HG03521 (cell line): ENCODE measurements around the gene NUP210.

ENCODE experiments used
- ATAC-seq: cut with Tn5 transposase; IDR thresholded peaks from one replicate; pipeline ENCODE4 v1.9.1; 2021; ENCODE audit warnings: mild to moderate bottlenecking, moderate library complexity; ENCODE audit not compliant: unreplicated experiment

Gene NUP210

DNA sequence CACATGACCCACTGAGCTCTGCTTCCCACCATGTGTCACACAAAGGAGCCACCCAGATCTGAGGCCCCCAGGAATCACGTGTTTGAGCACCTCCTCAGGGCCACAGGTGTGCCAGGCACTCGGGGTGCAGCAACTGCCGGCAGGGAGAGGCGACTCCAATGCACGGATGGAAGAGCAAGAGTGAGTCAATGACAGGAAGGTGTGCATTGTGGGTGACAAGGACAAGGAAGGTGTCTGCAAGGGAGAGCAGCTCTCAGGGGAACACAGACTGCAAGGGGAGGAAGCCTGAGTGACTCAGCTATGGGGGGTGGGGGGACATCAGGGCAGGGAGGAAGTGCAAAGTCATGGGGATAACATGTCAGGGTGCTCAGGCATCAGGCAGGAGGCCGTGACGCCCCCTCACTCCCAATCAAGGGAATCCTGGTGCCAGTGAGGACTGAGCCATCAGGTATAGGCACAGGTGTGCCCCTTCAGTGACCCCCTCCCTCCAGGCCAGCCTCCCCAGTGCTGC is 67.4 kb downstream of the NUP210 start:
- ATAC-seq = no peak

DNA sequence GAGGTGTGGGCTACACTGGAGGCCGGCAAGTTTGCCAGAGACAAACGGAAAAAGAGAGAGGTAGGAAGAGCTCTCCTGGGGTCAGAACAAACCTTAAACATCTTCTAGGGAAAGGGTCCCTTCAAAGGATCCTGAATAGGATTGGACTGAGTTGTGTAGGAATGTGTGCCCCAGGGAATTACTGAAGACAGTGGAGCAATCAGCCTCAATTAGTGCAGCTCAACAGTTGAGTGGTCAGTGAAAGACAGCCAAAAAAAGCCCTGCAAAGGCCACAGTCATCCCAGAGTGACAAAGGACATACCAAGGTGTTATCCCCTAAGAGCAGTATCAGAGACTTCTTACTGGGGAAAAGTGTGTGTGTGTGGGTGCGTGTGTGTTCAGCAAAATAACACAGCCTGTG is 70.3 kb downstream of the NUP210 start:
- no peak for ATAC-seq

DNA sequence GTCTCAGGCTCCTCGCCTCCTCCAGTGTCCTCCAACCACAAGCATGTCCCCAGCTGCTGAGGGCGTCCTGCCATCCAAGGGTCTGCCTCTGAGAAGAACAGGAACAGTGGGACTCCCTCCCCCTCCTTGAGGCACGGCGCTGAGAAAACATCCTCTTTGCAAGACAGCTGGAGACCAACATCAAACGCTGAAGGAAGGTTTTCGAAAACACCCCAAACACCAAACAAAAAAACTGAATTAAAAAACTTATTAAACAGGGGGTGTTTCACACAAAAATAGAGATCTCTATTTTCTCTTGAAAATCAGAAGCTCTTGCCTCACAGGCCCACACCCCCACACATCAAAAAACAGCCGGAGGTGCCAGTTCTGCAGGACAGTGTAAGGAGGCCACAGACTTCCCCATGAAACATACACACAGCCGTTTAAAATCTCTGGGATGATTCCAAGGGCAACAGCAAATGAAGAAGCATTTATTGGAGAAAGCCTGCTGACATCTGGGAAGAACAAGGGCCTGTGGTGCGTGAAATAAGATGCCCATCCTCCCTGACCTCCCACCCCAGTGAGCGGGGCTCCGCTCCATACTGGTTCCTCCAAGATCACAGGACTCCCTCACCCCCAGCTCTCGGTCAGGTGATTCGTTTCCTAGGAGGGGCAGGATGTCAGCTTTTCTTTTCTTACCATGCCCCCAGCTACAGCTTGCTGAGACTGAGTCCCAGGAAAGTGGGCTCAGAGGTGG is 71.3 kb downstream of the NUP210 start:
- no peak for ATAC-seq

DNA sequence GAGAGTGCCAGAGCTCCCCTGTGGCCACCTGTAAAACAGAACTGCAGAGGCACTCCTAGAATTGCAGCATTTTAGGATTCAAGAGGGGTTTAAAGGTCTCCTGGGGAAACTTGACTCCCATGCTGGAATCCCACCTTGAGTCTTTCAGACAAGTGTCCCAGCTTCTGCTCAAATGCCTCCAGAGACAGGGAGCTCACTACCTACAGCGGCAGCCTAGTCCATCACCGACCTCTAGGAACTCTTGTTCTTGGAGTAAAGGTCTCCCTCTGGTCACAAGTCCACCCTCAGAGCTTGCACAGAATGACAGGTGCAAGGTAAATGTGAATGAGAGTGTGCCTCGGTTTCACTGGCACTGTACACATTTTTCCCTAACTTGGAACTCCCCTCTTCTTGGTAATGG is 72.0 kb downstream of the NUP210 start:
- no peak for ATAC-seq

DNA sequence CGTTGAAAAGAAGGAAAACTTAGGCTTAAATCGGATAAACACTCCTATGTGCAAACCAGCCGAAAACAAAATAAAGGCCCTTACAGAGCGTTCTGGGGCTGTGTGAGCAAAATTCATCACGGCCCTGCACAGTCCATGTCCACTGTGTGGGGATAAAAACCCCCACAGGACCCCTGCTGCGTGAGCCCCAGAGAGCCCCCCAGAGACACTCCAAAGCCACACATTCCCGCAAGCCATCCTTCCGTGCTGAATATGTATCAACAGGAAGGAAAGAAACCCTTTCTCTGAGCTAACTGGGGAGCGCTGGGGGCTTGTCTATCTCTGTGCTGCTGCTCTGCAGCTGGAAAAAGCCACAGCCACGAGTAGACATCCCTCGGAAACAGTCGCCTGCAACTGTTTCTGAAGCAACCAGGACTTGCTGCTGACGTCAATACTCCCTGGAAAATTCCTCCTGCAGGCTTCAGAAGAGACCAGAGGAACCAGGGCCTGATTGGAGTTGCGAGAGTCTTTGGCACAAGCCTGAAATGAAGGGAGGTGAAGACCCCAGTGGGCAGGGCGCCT is 72.7 kb downstream of the NUP210 start:
- no peak for ATAC-seq

DNA sequence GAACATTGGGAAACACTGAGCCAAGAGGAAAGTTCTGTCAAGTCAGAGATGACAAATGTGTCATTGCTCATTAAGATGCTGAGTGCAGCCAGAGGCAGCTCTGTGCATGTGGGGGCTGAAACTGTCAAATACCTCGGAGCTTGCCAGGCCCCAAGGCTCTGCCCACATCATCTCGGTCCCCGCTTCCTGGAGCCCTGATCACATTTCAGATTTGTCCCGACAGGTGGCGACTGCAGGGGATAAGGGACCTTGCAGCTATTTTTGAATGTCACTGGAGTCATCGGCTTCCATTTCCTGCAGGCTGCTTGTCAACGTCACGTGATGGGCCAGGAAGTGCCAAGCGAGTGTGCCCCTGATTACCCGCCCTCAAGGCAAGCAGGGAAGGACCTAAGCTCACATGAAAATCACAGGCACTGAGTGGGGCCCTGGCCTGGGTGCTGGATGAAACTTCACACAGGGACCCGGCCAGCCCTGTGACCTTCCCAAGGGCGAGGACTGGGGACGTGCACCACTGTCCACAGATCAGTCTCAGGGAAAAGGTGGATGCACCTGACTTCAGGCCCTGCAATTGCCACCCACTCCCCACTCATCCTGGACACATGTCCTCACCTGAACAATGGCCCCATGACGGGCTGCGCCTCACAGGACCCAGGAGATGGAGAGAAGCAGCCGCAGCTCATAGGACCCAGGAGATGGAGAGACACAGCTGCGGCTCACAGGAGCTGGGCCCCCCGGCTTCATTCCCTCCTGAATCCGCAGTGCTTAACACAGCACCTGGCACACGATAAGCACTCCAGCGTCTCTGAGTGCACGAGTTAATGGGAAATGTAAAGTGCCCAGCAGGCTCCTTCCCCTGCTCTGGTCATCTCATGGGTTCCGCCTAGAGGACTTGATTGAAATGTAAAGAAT is 73.4 kb downstream of the NUP210 start:
- ATAC-seq = no peak

DNA sequence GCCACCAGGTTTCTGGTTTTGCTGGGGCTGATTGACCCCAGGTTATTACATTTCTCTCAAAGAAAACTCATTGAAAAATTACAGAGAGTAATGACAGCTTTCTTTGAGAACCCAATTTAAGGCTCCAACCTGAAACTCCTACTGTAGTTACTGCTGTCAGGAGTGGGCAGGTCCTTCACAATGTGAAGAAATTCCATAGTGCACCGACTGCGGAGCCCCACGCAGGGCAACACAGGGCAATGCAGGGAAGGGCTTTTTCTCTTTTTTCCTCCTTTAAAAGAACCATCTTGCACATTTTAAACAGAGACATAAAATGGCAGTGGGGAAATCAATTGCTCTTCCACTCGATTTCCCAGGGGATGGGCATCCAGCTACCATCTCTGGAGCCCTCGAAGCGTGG is 74.3 kb downstream of the NUP210 start:
- ATAC-seq = no peak

DNA sequence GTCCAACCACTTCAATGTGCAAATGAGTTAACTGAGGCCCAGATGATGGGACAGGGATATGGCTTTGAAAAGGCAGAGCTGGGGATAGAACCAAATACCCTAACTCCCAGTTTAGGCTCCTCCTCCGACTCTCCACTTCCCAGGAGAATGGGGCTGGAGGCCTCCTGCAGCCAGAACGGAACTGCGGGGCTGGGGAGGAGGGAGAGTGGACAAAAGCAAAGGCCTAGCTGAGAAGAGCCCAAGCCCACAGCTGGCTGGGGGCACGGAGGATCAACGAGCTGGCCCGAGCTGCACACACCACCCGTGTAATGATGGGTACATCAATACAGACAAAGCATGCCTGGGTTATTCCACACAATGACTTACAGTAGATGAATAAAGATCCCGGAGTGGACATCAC is 74.8 kb downstream of the NUP210 start:
- no peak for ATAC-seq

DNA sequence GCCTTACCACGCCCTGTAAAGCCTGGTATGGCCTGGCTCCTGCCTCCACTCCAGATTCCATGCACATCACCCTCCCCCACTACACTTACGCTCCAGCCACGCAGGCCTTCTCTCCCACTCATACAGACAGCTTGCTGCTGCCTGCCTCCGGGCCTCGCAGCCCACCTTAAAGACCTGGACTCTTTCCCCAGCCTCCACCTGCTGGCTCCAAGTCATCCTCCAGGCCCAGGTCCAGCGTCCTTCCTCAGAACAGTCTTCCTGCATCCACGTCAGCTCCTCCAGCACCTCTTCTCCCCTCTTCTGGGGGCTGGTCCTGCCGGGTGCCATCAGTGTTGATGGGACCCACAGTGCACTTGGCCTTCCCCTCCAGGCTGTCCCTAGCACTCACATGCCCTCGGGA is 75.5 kb downstream of the NUP210 start:
- no peak for ATAC-seq

DNA sequence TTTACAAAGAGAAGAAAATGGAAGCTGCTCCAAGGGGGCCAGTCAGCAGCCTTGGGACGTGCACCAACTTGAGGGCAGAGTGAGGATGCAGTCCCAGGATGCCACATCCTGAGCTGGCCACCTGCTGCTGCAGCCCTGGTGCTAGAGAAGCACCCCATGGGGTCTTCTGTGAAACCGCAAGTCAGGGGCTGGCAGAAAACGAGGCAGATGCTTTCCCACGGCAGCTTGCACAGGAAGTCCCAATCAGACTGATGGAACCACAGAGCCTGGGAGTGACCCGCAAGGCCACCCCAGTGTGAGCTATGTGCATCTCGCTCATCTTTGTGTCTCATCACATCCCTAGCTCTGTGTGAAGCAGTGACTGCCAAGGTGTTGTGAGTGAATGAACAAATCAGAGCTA is 76.5 kb downstream of the NUP210 start:
- ATAC-seq = no peak

DNA sequence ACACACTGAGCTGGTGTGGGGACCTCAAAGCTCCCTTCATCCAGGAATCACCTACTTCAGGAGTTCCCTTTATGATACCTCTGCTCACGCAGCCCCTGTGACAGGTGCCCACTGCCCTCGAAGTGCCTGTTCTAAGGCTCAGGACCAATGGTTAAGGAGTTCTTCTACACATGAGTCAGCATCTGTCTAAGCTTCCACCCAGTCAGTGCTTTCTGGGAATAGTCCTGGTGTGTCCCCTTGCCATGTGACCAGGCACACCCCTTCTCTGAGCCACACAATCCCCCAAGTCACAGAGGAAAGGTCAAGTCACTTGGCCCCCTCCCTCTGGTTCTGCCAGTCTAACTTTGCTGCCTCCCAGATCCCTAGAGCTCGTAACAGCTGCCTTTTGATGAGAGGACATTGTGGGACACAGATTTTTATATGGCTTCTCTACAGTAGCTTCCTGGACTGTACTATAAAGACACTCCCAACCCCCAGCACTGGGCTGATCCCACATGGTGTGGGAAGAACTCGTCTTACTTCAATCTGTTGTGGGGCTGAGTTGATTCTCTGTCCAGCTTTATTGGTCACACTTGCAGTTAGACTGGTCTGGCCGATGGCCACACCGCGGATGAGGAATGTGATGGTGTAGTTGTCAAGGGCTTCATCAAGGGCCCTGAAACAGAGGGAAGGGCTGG is 78.8 kb downstream of the NUP210 start:
- no peak for ATAC-seq

DNA sequence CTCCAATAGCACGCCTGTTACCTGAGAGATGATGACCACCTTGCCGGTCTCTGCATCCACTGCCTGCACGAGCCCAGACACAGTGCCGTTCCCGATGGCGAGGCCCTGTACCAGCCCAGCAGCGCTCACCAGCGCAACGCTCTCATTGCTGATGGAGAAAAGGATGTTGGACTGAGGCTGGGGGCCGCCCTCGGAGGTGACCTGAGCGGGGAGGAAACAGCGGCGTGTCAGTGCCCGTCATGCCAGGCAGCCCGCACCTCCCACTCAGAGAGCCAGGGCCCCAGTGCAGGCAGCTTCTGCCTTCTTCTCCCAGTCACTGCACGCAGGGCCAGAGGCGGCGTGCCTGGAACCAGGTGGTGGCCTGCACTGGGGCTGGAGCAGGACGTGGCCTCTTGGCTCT is 80.3 kb downstream of the NUP210 start:
- no peak for ATAC-seq

DNA sequence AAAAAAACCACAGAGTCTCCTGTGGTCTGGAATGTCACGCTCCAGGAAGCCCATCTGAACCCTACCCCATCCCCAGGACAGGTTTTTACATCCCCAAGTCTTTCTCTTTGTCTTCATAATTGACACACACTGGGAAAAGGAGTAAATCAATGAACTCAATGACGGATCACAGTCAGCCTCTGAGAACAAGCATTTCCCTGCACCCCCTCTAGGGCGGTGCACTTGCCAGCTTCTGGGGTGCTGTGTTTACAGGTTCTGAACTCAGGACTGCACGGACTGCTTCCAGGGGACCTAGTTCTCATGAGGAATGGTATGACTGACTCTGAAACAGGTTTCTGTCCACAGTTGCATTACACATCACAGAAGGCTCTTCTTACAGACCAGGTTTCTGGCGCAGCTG is 81.1 kb downstream of the NUP210 start:
- no peak for ATAC-seq

DNA sequence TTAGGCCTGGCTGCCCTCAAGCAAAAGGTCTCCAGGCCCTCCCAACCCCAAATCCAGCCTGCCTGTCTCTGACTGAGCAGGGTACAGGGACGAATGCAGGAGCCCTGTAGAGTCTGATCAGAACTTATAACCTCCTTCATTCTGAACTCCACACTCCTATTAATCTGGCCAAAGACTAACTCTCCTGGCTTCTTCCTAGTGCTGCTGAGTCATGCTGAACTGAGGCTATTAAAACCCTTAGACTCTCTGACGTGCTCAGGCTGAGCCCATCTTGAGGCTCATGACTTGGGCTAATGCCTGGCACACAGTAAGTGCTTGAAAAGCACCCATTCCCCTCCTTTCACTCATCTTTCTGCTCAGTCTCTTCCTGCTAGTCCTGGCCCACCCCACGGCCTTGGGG is 81.9 kb downstream of the NUP210 start:
- no peak for ATAC-seq

DNA sequence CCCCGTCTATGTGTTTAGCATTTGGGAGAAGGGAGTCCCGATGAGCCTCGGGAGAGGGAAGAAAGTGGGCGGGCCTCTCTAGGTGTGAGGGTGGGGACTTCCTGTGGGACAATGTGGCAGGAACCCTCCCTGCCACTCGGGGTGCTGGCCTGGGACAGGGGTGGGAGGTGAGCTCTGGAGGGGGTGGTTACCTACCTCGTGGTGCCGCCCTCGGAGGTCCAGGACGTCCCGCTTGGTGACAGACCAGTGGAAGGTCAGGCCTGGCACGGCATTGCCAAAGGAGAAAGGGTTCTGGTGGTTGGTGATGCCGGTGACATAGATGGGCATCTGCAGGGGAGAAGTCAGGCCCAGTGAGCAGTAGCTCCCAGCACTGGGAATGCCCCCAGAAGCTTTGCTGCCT is 83.5 kb downstream of the NUP210 start:
- no peak for ATAC-seq

DNA sequence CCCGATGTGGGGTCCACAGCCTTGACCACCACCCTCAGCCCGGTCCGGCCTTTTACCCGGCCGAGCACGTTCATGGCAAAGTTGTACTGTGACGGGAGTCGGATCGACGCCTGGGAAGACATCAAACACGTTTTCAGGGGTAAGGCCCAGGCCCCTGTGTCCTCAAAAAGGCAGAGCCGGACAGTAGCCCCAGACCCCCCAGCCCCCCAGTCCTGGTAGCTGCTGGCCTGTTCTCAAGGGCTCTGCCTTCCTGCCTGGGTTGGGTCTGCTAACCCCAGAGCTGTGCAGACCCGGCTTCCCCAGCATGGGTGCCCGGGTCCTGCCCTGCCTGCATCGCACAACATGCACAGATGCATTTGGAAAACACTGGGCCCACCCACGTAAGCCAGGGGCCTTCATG is 84.6 kb downstream of the NUP210 start:
- no peak for ATAC-seq

DNA sequence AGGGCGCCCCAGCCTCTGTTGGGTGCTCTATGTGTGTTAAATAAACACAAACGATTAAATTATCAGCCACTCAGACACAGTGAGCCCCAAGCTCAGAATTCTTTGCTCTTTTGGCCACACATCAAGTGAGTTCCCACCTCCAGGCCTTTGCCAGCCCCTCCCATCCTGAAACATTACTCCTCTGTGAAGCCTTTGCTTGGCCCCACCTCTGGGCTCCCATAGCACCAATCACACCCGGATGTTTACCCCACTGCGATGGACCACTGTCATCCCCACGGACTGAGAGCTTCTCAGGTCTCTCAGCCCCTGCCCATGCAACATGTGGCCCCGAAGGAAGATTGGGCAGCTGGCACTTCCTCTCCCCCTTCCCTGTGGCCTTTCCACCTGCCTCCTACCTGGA is 85.1 kb downstream of the NUP210 start:
- ATAC-seq = no peak

DNA sequence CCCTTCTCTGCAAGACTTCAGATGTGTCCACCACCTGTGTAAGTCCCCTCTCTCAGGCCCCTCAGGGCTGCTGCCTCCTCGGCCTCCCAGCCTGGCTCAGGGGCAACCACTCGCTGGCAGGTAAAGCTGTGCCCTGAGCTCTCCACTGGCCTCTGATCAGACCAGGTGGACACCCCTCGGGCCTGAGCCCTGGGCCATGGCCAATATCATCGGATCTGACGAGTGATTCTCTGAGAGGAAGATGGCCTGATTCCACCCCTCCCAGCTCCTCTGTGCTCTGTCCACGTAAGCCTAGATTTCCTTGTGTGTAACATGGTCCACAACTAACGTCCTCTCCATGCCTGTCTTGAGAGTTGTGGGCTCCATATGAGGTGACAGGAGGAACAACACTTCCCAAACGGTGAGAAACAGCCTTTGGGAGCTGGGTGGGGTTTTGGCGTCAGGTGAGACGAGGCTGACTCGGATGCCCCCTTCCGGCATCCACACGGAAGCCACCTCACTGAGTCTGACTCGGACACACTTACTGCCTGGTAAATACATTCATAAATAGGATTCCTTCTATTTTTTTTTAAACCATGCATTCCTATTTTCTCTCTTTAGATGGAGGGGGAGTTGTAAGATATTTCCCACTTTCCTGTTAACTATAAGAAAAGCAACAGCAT is 86.8 kb downstream of the NUP210 start:
- no peak for ATAC-seq

DNA sequence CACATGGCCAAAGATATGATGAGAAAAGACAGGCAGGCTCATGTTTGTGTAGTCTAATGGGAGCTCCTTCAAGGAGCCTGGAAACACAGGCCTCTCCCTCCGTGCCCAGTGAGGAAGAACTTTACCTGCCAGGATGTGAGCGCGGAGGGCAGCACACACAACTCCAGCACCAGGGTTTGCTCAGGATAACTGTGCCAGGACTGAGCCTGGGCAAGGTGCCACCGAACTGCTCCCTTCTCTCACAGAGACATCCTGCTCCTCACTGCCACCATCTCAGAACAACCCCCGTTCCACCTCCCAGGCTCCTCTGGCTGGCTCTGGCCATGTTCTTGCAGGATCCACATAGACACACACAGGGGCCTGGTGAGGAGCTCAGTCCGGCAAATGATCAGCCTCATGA is 87.4 kb downstream of the NUP210 start:
- ATAC-seq = no peak

DNA sequence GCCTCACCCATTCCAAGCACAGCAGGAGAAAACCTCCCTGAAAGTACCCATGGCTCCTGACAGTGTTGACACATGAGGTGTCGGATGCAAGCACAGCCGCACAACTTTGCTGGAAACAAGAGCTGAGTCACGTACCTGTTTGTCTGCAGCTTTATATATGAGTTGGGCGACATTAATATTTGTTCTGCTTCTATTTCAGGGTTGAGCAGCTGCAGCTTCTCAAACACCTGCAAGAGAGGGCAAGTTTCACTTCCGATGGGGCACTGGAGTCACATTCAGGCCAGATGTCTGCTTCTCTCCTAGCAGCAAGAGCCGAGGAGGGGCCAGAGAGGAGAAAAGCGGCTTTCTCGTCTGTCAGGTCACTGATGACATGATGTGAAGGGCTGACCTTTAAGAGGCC is 88.0 kb downstream of the NUP210 start:
- peak; percentile 93 for ATAC-seq

DNA sequence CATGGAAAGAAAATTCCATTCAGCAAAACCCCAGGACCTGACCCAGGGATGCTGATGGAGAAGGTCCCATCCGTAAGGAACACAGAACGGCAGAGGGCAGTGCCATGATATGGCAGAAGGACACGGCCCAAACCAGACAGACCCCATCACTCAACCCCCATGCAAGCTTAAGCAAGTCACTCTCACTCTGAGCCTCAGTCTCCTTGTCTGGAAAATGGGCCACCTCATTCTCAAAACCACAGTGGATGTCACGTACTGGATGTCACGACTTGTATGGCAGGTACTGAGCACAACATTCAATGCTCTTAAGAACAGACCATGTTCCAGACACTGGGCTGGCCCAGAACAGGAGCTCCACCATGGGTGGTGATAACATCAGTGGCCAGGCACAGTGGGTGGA is 90.4 kb downstream of the NUP210 start:
- no peak for ATAC-seq
